NCI-H748 (cell line): ENCODE results near the gene VGLL1.

Source experiments
- DNase-seq: peaks from one replicate; lab custom pipeline; 2025; ENCODE audit not compliant: unreplicated experiment; lab: John Stamatoyannopoulos, UW

VGLL1 gene

GRCh38 chrX:136551410-136551809, 19.4 kb downstream of the VGLL1 start:
- no peak for DNase-seq

- no peak for DNase-seq
These were observed 23.7 kb downstream of the VGLL1 start for GRCh38 chrX:136555694-136556093.

- no peak for DNase-seq
These were observed 40.0 kb downstream of the VGLL1 start for GRCh38 chrX:136572030-136572429.

GRCh38 chrX:136574548-136574947, 42.5 kb downstream of the VGLL1 start:
- peak; percentile 54 for DNase-seq

GRCh38 chrX:136577552-136577951, 45.5 kb downstream of the VGLL1 start:
- DNase-seq, result peak; percentile 76

- no peak for DNase-seq
These were observed 48.3 kb downstream of the VGLL1 start for GRCh38 chrX:136580316-136580715.

- no peak for DNase-seq
These were observed 50.6 kb downstream of the VGLL1 start for GRCh38 chrX:136582624-136583023.

- DNase-seq, result no peak
These were observed 52.5 kb downstream of the VGLL1 start for GRCh38 chrX:136584545-136584944.

- DNase-seq, result no peak
These were observed 53.2 kb downstream of the VGLL1 start for GRCh38 chrX:136585262-136585661.

GRCh38 chrX:136585960-136586359, 53.9 kb downstream of the VGLL1 start:
- DNase-seq, result no peak

GRCh38 chrX:136586386-136586785, 54.4 kb downstream of the VGLL1 start:
- no peak for DNase-seq

GRCh38 chrX:136587532-136587931, 55.5 kb downstream of the VGLL1 start:
- no peak for DNase-seq

GRCh38 chrX:136588036-136588435, 56.0 kb downstream of the VGLL1 start:
- no peak for DNase-seq

GRCh38 chrX:136589966-136590365, 58.0 kb downstream of the VGLL1 start:
- no peak for DNase-seq

GRCh38 chrX:136597356-136597755, 65.3 kb downstream of the VGLL1 start:
- no peak for DNase-seq

GRCh38 chrX:136597954-136598353, 65.9 kb downstream of the VGLL1 start:
- DNase-seq, result no peak

- no peak for DNase-seq
These were observed 66.6 kb downstream of the VGLL1 start for GRCh38 chrX:136598631-136599030.

GRCh38 chrX:136600059-136600458, 68.0 kb downstream of the VGLL1 start:
- DNase-seq, result no peak
